Activated CD4-positive, alpha-beta T cell treated with anti-CD3 and anti-CD28 coated beads, Interleukin-2, amount 10 ng/mL, durations not matched to agents 7 days and 5 days (primary cell): ENCODE results near the gene SPATC1L. TPM values are rescaled to one million over a fixed set of nuclear protein-coding genes. Genes with fewer than 3 reads are reported as not detected.
"Not testable (repeated sequence)": the region's sequence is repeated elsewhere in the genome, so short reads cannot be mapped to it uniquely, and the experiment has no call there.

Experiments used
- CTCF ChIA-PET: fragments of 350-600 bp; sonication (Branson Sonifier 250); formaldehyde crosslinking; loops from one replicate; lab custom pipeline; 2021; ENCODE audit warnings: antibody characterized with exemption; lab: Charles Lee
- POLR2A ChIA-PET: fragments of 350-600 bp; sonication (Branson Sonifier 250); formaldehyde crosslinking; loops from one replicate; lab custom pipeline; 2021; ENCODE audit warnings: antibody characterized with exemption; lab: Charles Lee
- DNase-seq: peaks from one replicate; pipeline ENCODE4 v3.0.0-alpha.2; 2020
- H3K27ac Mint-ChIP-seq: one replicate; pipeline ENCODE4 v1.8.0; 2021; ENCODE audit warnings: mild to moderate bottlenecking, moderate library complexity, mixed read lengths
- H3K27me3 Mint-ChIP-seq: one replicate; pipeline ENCODE4 v1.8.0; 2021; ENCODE audit warnings: mixed read lengths
- H3K36me3 Mint-ChIP-seq: one replicate; pipeline ENCODE4 v1.8.0; 2021; ENCODE audit warnings: low read depth, mixed read lengths
- H3K4me1 Mint-ChIP-seq: one replicate; pipeline ENCODE4 v1.8.0; 2021; ENCODE audit warnings: mixed read lengths
- H3K4me3 Mint-ChIP-seq: one replicate; pipeline ENCODE4 v1.8.0; 2021; ENCODE audit warnings: mild to moderate bottlenecking, moderate library complexity, mixed read lengths
- H3K9me3 Mint-ChIP-seq: one replicate; pipeline ENCODE4 v1.8.0; 2021; ENCODE audit warnings: mixed read lengths
- total RNA-seq, 2 experiments: library from RNA; stranded (reverse); gene quantifications; one replicate each; pipeline ENCODE4 v1.2.3, GENCODE V29; 2021

SPATC1L gene
- total RNA-seq, 2 experiments from 2014 or later: 6.1 to 6.3 TPM

GRCh38 chr21:46180778-46181391 lies 3.4 kb downstream of the SPATC1L start:
- CTCF ChIA-PET: interaction anchor here (1.3 kb wide), 1 partner anchor 15 kb away, joined by 3 read pairs; no protein-coding TSS in a partner anchor
- H3K4me1 Mint-ChIP-seq: peaks cover 13% of the 10 kb centered on the region
- peaks cover 2% of the 10 kb centered on the region for H3K36me3 Mint-ChIP-seq
- H3K27me3 Mint-ChIP-seq: peaks cover 15% of the 10 kb centered on the region
- H3K9me3 Mint-ChIP-seq: peaks cover 6% of the 10 kb centered on the region
- POLR2A ChIA-PET: no interaction called here
- no peak overlapping the region for H3K27ac Mint-ChIP-seq
- H3K4me3 Mint-ChIP-seq: no peak overlapping the region
- no peak for DNase-seq

GRCh38 chr21:46180079-46180722 lies 4.1 kb downstream of the SPATC1L start:
- Mint-ChIP-seq H3K27me3 (peaks cover 17% of the 10 kb centered on the region), H3K4me1 (peaks cover 7% of the 10 kb centered on the region), H3K27ac (no peak overlapping the region), H3K9me3 (peaks cover 13% of the 10 kb centered on the region), H3K36me3 (peaks cover 2% of the 10 kb centered on the region), H3K4me3 (no peak overlapping the region)
- ChIA-PET CTCF (interaction anchor here (1.3 kb wide), 1 partner anchor 15 kb away, joined by 3 read pairs; no protein-coding TSS in a partner anchor), POLR2A (no interaction called here)
- DNase-seq: no peak

- H3K36me3 Mint-ChIP-seq: peaks cover 2% of the 10 kb centered on the region
- no peak overlapping the region for H3K4me3 Mint-ChIP-seq
- DNase-seq: no peak
- H3K9me3 Mint-ChIP-seq: peaks cover 18% of the 10 kb centered on the region
- ChIA-PET POLR2A (no interaction called here), CTCF (no interaction called here)
- peaks cover 19% of the 10 kb centered on the region for H3K27me3 Mint-ChIP-seq
- no peak overlapping the region for H3K27ac Mint-ChIP-seq
- H3K4me1 Mint-ChIP-seq: peaks cover 4% of the 10 kb centered on the region
Measured at GRCh38 chr21:46179708-46180078, 4.6 kb downstream of the SPATC1L start.

GRCh38 chr21:46178961-46179360 lies 5.3 kb downstream of the SPATC1L start:
- Mint-ChIP-seq H3K9me3 (peaks cover 22% of the 10 kb centered on the region), H3K4me1 (peaks cover 2% of the 10 kb centered on the region), H3K27ac (no peak overlapping the region), H3K4me3 (no peak overlapping the region), H3K36me3 (peaks cover 2% of the 10 kb centered on the region), H3K27me3 (peaks cover 23% of the 10 kb centered on the region)
- POLR2A ChIA-PET: no interaction called here
- CTCF ChIA-PET: interaction anchor here (1.3 kb wide), 1 partner anchor 36 kb away, joined by 4 read pairs; no protein-coding TSS in a partner anchor
- DNase-seq: no peak

GRCh38 chr21:46176443-46177129 lies 7.7 kb downstream of the SPATC1L start:
- POLR2A ChIA-PET, H3K4me3 Mint-ChIP-seq: not testable (repeated sequence)

GRCh38 chr21:46173573-46173972 lies 10.7 kb downstream of the SPATC1L start:
- DNase-seq: no peak
- ChIA-PET POLR2A (no interaction called here), CTCF (interaction anchor here (1.0 kb wide), 1 partner anchor 30 kb away, joined by 3 read pairs; no protein-coding TSS in a partner anchor)
- Mint-ChIP-seq H3K9me3 (peaks cover 28% of the 10 kb centered on the region), H3K4me3 (no peak overlapping the region), H3K27me3 (peaks cover 23% of the 10 kb centered on the region), H3K36me3 (peaks cover 2% of the 10 kb centered on the region), H3K27ac (no peak overlapping the region), H3K4me1 (peaks cover 6% of the 10 kb centered on the region)

More at GRCh38 chr21:46176443-46177129, 7.7 kb downstream of the SPATC1L start:
- Mint-ChIP-seq H3K9me3 (peaks cover 28% of the 10 kb centered on the region), H3K27me3 (peaks cover 23% of the 10 kb centered on the region)
- H3K36me3 Mint-ChIP-seq, H3K27ac Mint-ChIP-seq, H3K4me1 Mint-ChIP-seq, DNase-seq: not testable (repeated sequence)
- CTCF ChIA-PET: interaction anchor here (1.5 kb wide), 1 partner anchor 33 kb away, joined by 3 read pairs; no protein-coding TSS in a partner anchor

GRCh38 chr21:46172863-46173528 lies 11.3 kb downstream of the SPATC1L start:
- H3K27me3 Mint-ChIP-seq: peaks cover 23% of the 10 kb centered on the region
- H3K9me3 Mint-ChIP-seq: peaks cover 28% of the 10 kb centered on the region
- no peak overlapping the region for H3K4me3 Mint-ChIP-seq
- POLR2A ChIA-PET: no interaction called here
- H3K36me3 Mint-ChIP-seq: peaks cover 2% of the 10 kb centered on the region
- peak overlapping the region; percentile 54 for H3K27ac Mint-ChIP-seq
- CTCF ChIA-PET: interaction anchor here (1.0 kb wide), 1 partner anchor 30 kb away, joined by 3 read pairs; no protein-coding TSS in a partner anchor
- peaks cover 6% of the 10 kb centered on the region for H3K4me1 Mint-ChIP-seq
- no peak for DNase-seq

GRCh38 chr21:46171996-46172862 lies 12.0 kb downstream of the SPATC1L start:
- ChIA-PET POLR2A (no interaction called here), CTCF (interaction anchor here (1.0 kb wide), 1 partner anchor 29 kb away, joined by 3 read pairs; no protein-coding TSS in a partner anchor)
- DNase-seq: no peak
- H3K27ac Mint-ChIP-seq: peak overlapping the region; percentile 54
- H3K36me3 Mint-ChIP-seq: peaks cover 2% of the 10 kb centered on the region
- H3K4me1 Mint-ChIP-seq: peaks cover 6% of the 10 kb centered on the region
- H3K9me3 Mint-ChIP-seq: peaks cover 26% of the 10 kb centered on the region
- no peak overlapping the region for H3K4me3 Mint-ChIP-seq
- H3K27me3 Mint-ChIP-seq: peaks cover 23% of the 10 kb centered on the region

- POLR2A ChIA-PET: no interaction called here
- no peak overlapping the region for H3K4me3 Mint-ChIP-seq
- H3K9me3 Mint-ChIP-seq: peaks cover 26% of the 10 kb centered on the region
- peaks cover 2% of the 10 kb centered on the region for H3K36me3 Mint-ChIP-seq
- no peak overlapping the region for H3K27ac Mint-ChIP-seq
- CTCF ChIA-PET: no interaction called here
- DNase-seq: no peak
- peaks cover 6% of the 10 kb centered on the region for H3K4me1 Mint-ChIP-seq
- H3K27me3 Mint-ChIP-seq: peaks cover 23% of the 10 kb centered on the region
Measured at GRCh38 chr21:46171585-46171984, 12.7 kb downstream of the SPATC1L start.

GRCh38 chr21:46170436-46171193 lies 13.6 kb downstream of the SPATC1L start:
- Mint-ChIP-seq H3K9me3 (peaks cover 19% of the 10 kb centered on the region), H3K27me3 (peaks cover 14% of the 10 kb centered on the region), H3K27ac (peak overlapping the region; percentile 9)
- POLR2A ChIA-PET, H3K4me3 Mint-ChIP-seq, H3K36me3 Mint-ChIP-seq, CTCF ChIA-PET, H3K4me1 Mint-ChIP-seq: not testable (repeated sequence)
- peak; percentile 38 for DNase-seq

- no peaks in the 10 kb centered on the region for H3K36me3 Mint-ChIP-seq
- H3K4me1 Mint-ChIP-seq: peaks cover 6% of the 10 kb centered on the region
- H3K9me3 Mint-ChIP-seq: peaks cover 6% of the 10 kb centered on the region
- POLR2A ChIA-PET: no interaction called here
- H3K27me3 Mint-ChIP-seq: no peaks in the 10 kb centered on the region
- CTCF ChIA-PET: no interaction called here
- H3K4me3 Mint-ChIP-seq: no peak overlapping the region
- no peak overlapping the region for H3K27ac Mint-ChIP-seq
- no peak for DNase-seq
Measured at GRCh38 chr21:46168659-46169386, 15.4 kb downstream of the SPATC1L start.
